ENCODE data around the gene ZNF554. TPM values are rescaled to one million over a fixed set of nuclear protein-coding genes. Genes with fewer than 3 reads are reported as not detected.
"Not testable (repeated sequence)": the region's sequence is repeated elsewhere in the genome, so short reads cannot be mapped to it uniquely, and the experiment has no call there.

ZNF554 gene
- total RNA-seq, 1 donor from 2014 or later = 11.0 TPM

DNA sequence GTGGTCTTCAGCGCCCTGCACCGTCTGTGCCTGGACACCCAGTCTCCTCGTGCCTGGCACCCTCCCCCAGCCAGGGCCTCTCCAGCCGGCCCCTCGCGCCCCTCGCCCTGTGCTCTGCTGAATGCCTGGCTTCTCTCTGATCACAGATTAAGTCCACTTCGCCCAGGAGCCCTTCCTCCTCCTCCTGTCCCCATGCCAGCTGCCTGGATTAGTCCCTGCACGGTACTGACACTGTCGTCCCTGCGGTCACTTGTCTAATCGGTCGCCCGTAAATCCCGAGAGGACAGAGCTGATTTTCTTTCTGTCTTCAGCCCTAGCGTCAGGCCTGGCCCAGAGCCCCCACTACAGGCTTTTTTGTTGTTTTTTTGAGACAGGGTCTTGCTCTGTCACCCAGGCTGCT lies 27.8 kb upstream of the ZNF554 start:
- Mint-ChIP-seq H3K4me1 (peaks cover 7% of the 10 kb centered on the region), H3K9me3 (no peaks in the 10 kb centered on the region)
- H3K79me2 ChIP-seq (ENCODE audit: low read depth) = peaks cover 38% of the 10 kb centered on the region

DNA sequence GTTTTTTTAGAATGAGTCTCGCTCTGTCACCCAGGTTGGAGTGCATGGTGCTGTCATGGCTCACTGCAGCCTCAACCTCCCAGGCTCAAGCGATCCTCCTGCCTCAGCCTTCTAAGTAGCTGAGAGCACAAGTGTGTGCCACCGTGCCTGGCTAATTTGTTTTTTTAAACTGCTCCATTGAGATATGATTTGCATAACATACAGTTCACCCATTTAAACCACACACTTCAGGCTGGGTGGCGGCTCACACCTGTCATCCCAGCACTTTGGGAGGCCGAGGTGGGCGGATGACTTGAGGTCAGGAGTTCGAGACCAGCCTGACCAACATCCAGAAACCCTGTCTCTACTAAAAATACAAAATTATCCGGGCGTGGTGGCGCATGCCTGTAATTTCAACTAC lies 27.0 kb upstream of the ZNF554 start:
- not testable (repeated sequence) for H3K27me3 ChIP-seq; H3K4me1 ChIP-seq; H3K27ac Mint-ChIP-seq; H3K4me3 ChIP-seq; H3K27me3 Mint-ChIP-seq (ENCODE audit: insufficient read depth, low read depth); H3F3A ChIP-seq (ENCODE audit: low read depth); H3K4me2 ChIP-seq; DNase-seq (ENCODE audit: low spot score); H3K9ac ChIP-seq; H3K9me3 Mint-ChIP-seq; H2AFZ ChIP-seq (replicated peaks); H3K27ac ChIP-seq; H3K4me1 Mint-ChIP-seq; H3K36me3 ChIP-seq; H3K9me3 ChIP-seq (ENCODE audit: low read depth); H3K4me3 Mint-ChIP-seq
- peaks cover 40% of the 10 kb centered on the region for H4K20me1 ChIP-seq (ENCODE audit: low read depth)
- H3K36me3 Mint-ChIP-seq = peaks cover 24% of the 10 kb centered on the region
- H3K79me2 ChIP-seq (ENCODE audit: low read depth) = peaks cover 30% of the 10 kb centered on the region

More for the DNA sequence above, 27.8 kb upstream of the ZNF554 start:
- no peak overlapping the region for H2AFZ ChIP-seq (replicated peaks)
- Mint-ChIP-seq H3K27ac (no peak overlapping the region), H3K36me3 (peaks cover 20% of the 10 kb centered on the region), H3K27me3 (ENCODE audit: insufficient read depth, low read depth) (peaks cover 3% of the 10 kb centered on the region), H3K4me3 (no peak overlapping the region)
- H3K4me2 ChIP-seq = no peak overlapping the region
- H3K27me3 ChIP-seq = no peaks in the 10 kb centered on the region
- H4K20me1 ChIP-seq (ENCODE audit: low read depth) = peaks cover 48% of the 10 kb centered on the region
- H3K9me3 ChIP-seq (ENCODE audit: low read depth) = no peaks in the 10 kb centered on the region
- H3K27ac ChIP-seq = no peak overlapping the region
- H3K4me3 ChIP-seq = no peak overlapping the region
- no peaks in the 10 kb centered on the region for H3K36me3 ChIP-seq
- H3K4me1 ChIP-seq = peaks cover 4% of the 10 kb centered on the region
- TF ChIP-seq EZH2phosphoT487 (IDR thresholded peaks at IDR 0.05) = no peak
- TF ChIP-seq EZH2 (IDR thresholded peaks at IDR 0.05) = no peak
- TF ChIP-seq, protein P1, sequence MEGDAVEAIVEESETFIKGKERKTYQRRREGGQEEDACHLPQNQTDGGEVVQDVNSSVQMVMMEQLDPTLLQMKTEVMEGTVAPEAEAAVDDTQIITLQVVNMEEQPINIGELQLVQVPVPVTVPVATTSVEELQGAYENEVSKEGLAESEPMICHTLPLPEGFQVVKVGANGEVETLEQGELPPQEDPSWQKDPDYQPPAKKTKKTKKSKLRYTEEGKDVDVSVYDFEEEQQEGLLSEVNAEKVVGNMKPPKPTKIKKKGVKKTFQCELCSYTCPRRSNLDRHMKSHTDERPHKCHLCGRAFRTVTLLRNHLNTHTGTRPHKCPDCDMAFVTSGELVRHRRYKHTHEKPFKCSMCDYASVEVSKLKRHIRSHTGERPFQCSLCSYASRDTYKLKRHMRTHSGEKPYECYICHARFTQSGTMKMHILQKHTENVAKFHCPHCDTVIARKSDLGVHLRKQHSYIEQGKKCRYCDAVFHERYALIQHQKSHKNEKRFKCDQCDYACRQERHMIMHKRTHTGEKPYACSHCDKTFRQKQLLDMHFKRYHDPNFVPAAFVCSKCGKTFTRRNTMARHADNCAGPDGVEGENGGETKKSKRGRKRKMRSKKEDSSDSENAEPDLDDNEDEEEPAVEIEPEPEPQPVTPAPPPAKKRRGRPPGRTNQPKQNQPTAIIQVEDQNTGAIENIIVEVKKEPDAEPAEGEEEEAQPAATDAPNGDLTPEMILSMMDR (IDR thresholded peaks at IDR 0.05) = no peak
- DNase-seq (ENCODE audit: low spot score) = no peak
- no peak overlapping the region for H3K9ac ChIP-seq
- no peaks in the 10 kb centered on the region for H3F3A ChIP-seq (ENCODE audit: low read depth)

DNA sequence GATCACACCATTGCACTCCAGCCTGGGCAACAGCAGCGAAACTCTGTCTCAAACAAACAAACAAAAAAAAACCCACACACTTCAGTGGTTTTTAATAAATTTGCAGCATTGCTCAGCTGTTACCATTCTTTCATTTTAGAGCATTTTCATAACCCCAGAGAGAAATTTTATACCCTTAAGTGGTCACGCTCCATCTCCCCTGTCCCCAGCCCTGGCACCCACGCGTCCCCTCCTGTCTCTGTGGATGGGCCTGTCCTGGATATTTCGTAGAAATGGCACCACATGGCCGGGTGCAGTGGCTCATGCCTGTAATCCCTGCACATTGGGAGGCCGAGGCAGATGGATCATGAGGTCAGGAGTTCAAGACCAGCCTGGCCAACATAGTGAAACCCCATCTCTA lies 26.5 kb upstream of the ZNF554 start:
- H3K27me3 ChIP-seq = no peaks in the 10 kb centered on the region
- peaks cover 36% of the 10 kb centered on the region for H4K20me1 ChIP-seq (ENCODE audit: low read depth)
- H3K27ac ChIP-seq = no peak overlapping the region
- no peaks in the 10 kb centered on the region for H3K9me3 Mint-ChIP-seq
- H3K4me3 ChIP-seq = no peak overlapping the region
- no peak for DNase-seq (ENCODE audit: low spot score)
- H3K9me3 ChIP-seq (ENCODE audit: low read depth) = no peaks in the 10 kb centered on the region
- no peak overlapping the region for H3K4me3 Mint-ChIP-seq
- no peaks in the 10 kb centered on the region for H3K36me3 ChIP-seq
- H3F3A ChIP-seq (ENCODE audit: low read depth) = no peaks in the 10 kb centered on the region
- TF ChIP-seq EZH2 (IDR thresholded peaks at IDR 0.05) (no peak), EZH2phosphoT487 (IDR thresholded peaks at IDR 0.05) (no peak)
- TF ChIP-seq, protein P1 (IDR thresholded peaks at IDR 0.05) = no peak
- H3K4me1 Mint-ChIP-seq = no peaks in the 10 kb centered on the region
- no peak overlapping the region for H2AFZ ChIP-seq (replicated peaks)
- H3K4me1 ChIP-seq = no peaks in the 10 kb centered on the region
- H3K4me2 ChIP-seq = no peak overlapping the region
- peaks cover 25% of the 10 kb centered on the region for H3K79me2 ChIP-seq (ENCODE audit: low read depth)
- no peak overlapping the region for H3K9ac ChIP-seq
- peaks cover 20% of the 10 kb centered on the region for H3K36me3 Mint-ChIP-seq
- peaks cover 3% of the 10 kb centered on the region for H3K27me3 Mint-ChIP-seq (ENCODE audit: insufficient read depth, low read depth)
- H3K27ac Mint-ChIP-seq = no peak overlapping the region

DNA sequence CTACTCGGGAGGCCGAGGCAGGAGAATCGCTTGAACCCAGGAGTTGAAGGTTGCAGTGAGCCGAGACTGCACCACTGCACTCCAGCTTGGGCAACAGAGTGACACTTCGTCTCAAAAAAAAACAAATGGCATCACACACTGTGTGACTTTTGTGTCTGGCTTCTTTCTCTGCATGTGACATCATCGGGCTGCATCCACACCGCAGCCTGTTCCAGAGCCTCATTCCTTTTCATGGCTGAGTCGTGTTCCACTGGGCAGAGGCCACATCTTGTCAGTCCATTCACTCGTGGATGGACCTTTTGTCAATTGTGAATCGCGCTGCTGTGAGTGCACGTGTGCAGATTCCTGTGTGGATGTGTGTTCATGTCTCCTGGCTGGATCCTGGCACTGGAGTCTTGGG lies 26.1 kb upstream of the ZNF554 start:
- H3K4me3 ChIP-seq = no peak overlapping the region
- no peaks in the 10 kb centered on the region for H3K9me3 ChIP-seq (ENCODE audit: low read depth)
- TF ChIP-seq EZH2phosphoT487 (IDR thresholded peaks at IDR 0.05) (no peak), EZH2 (IDR thresholded peaks at IDR 0.05) (no peak)
- TF ChIP-seq, protein P1 (IDR thresholded peaks at IDR 0.05) = no peak
- Mint-ChIP-seq H3K27me3 (ENCODE audit: insufficient read depth, low read depth) (no peaks in the 10 kb centered on the region), H3K27ac (no peak overlapping the region), H3K4me1 (no peaks in the 10 kb centered on the region), H3K36me3 (peaks cover 19% of the 10 kb centered on the region), H3K4me3 (no peak overlapping the region), H3K9me3 (no peaks in the 10 kb centered on the region)
- H3F3A ChIP-seq (ENCODE audit: low read depth) = no peaks in the 10 kb centered on the region
- H3K36me3 ChIP-seq = no peaks in the 10 kb centered on the region
- H3K9ac ChIP-seq = no peak overlapping the region
- H4K20me1 ChIP-seq (ENCODE audit: low read depth) = peaks cover 31% of the 10 kb centered on the region
- no peak overlapping the region for H3K4me2 ChIP-seq
- no peak overlapping the region for H3K27ac ChIP-seq
- no peak overlapping the region for H2AFZ ChIP-seq (replicated peaks)
- peaks cover 21% of the 10 kb centered on the region for H3K79me2 ChIP-seq (ENCODE audit: low read depth)
- H3K27me3 ChIP-seq = no peaks in the 10 kb centered on the region
- no peaks in the 10 kb centered on the region for H3K4me1 ChIP-seq
- no peak for DNase-seq (ENCODE audit: low spot score)

Data from neural progenitor cell (in vitro differentiated cells).